ENCODE measurements around the gene PNO1.

Gene PNO1

DNA sequence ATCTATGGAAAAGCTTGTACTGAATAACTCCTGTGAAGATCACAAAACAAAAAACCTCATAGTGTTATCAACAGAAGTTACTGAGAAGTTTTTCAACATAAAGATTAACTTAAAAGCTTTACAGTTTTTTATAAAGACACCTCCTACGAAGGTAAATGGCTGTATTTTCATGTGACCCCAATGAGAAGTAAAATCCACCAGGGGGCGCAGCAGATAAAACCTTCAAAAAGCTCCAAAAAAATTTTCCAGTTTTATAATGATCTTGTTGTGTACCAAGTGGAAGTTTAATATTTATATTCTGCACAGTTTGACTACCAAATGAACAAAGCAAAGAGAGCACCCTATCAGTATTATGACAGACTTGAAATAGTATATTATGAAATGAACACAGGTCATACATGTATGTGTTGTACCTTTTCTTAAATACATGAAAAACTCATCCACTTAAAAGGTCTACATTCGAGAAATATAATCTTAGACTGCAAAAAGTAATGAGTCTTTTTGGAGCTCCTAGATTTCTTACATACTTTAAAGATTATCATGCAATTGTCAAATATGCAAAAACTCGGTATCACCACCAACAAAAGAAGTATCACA is 38.5 kb downstream of the PNO1 start:
- peak; percentile 31 for DNase-seq

DNA sequence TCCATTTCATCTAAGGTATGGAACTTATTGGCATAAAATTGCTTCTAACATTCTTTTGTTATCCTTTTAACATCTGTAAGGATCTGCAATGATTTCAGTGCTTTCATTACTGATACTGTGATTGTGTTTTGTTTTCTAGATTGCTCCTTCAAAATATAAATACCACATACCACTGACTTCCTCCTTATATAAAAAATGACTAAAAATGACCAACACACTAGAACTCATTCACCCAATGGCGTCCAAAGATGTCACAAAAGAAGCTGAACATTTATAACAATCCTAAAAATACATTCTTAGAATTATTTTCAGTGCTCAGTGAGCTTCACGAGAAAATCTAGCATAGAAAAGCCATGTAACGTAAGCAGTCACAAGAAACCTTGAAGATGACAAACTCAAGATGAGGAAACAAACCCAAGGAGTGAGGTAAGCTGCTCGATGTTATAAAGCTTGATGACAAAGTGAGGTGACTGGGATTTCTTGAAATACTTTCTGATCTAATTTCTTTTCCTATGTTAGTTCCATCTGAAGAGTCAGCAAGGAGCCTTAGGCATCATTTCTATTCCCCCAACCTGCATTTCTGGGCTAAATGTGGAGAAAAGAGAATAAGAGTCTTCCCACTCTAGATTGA is 42.6 kb downstream of the PNO1 start:
- no peak for DNase-seq

GRCh38 chr2:68203587-68203986 is 45.9 kb downstream of the PNO1 start:
- DNase-seq: no peak

DNA sequence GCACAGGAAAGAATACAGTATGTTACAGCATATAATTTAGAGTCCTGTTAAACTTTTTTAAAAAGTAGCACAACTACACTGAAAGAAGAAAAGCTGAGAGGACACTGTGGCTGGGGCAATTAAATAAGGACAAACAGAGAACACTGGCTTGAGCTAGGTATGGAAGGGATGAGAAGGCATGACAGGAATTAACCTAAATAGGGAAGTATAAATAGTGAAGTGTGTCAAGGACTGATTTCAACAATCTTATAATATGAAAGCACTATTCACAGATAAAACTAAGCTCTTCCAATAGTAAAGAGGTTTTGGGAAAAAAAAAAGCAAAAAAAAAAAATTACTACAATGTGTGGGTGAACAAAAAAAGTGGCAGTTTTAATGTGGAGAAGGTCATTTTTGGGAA is 49.1 kb downstream of the PNO1 start:
- no peak for DNase-seq

- DNase-seq: no peak
Observed at GRCh38 chr2:68214381-68214780, 56.7 kb downstream of the PNO1 start.

- peak; percentile 49 for DNase-seq
Observed at GRCh38 chr2:68216454-68217310, 59.0 kb downstream of the PNO1 start.

DNA sequence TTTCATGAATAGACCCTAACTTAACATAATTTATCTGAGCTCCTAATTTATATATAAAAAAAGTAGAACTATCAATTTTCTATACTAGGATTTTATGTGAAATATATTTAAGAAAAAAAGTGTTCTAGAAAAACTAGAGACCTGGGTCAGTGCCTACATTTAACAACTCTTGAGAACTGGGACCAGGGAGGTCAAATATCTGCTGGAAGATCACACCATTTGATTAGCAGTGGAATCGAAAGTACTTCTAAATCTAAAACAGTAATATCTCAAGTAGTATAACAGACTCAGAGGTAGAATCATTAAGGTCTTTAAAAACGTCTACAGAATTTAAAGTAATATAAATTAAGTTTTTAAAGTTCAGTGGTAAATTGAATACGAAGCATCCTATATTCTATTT is 60.0 kb downstream of the PNO1 start:
- DNase-seq: no peak

- DNase-seq: no peak
Observed at GRCh38 chr2:68218343-68218901, 60.7 kb downstream of the PNO1 start.

DNA sequence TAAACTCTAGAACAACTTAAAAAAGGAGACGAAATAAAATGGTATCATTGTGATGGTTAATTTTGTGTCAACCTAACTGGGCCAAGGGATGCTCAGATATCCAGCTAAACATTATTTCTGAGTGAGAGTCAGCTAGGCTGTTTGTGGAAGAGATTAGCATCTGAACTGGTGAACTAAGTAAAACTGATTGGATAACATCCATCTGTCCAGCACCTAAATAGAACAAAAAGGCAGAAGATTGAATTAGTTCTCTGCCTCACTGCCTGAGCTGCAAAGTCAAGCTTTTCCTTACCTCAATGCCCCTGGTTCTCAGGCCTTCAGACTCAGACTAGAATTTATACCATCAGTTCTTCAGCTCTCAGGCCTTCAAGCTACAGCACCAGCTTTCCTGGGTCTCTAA is 64.6 kb downstream of the PNO1 start:
- DNase-seq: no peak

DNA sequence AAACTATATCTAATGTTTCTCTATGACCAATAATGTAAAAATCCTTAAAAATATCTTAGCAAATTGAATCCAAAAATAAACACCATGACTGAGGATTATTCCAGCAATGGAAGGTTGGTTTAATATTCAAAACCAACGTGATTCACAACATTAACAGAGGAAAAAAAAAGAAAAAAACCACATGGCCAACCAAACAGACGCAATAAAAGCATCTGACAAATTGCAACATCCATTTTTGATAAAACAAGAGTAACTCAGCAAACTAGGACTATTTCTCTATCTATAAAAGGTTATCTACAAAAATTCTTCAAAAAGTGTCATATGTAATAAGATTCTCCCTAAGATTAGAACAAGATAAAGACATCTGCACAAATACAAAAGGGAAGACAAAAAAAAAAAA is 65.7 kb downstream of the PNO1 start:
- peak; percentile 29 for DNase-seq

DNA sequence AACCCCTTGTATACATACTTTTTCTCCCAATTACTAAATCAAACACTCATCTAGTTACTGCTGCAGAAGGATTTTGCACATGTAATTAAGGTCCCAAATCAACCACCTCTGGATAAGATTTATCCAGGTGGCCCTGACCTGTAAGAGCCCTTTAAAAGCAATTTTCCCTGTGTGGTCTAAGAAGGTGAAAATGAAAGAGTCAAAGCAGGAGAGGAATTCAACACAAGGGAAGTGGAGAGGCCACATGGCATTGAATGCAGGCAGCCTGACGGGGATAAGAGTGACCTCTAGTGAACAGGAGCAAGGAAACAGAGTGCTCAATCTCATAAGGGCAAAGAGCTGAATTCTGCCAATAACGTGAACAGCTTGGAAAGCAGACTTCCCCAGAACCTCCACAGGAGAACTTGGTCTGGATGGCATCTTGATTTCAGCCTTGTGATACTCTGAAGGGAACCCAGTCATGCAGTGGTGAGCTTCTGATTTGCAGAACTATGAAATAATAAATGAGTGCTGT is 67.5 kb downstream of the PNO1 start:
- DNase-seq: peak; percentile 27
